GM18520 (cell line): Measurements from ENCODE around the gene CADPS.

Experiments
- ATAC-seq: cut with Tn5 transposase; IDR thresholded peaks from one replicate; pipeline ENCODE4 v1.9.1; 2021; ENCODE audit not compliant: unreplicated experiment

The CADPS gene

DNA sequence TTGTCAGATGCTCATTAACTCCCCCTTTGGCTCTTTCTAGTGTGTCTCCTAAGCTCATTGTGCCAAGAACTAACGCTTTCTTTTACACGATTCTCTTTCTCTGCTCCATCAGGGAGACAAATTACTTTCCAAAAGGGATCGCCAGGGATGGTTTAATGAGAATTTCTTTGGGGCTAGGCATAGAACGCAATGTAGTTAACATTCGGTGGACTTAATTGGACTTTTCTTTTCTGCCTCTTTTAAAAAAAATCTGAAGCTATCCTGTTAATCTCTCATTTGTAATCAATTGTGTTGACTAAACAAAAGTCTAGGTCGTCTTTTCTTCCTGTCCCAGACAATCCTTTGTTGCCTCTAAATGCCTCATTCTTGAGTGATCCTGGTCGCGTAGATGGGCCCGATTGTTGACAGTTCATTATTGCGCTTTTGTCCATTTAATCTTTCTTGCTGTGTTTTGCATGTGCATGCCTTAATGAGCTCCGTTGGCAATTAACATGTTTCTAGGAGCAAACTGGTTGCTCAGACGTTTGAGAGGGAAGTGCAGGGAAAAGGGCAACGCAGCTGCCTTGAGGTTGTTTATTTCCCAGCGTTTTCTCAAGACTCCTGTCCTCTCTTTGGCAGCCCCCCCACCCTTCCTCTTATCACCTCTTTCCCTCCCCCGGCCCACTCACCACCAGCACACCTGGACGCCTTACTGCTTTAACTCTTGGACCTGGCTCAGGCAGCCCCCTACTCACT lies 509.7 kb downstream of the CADPS start:
- ATAC-seq = no peak

DNA sequence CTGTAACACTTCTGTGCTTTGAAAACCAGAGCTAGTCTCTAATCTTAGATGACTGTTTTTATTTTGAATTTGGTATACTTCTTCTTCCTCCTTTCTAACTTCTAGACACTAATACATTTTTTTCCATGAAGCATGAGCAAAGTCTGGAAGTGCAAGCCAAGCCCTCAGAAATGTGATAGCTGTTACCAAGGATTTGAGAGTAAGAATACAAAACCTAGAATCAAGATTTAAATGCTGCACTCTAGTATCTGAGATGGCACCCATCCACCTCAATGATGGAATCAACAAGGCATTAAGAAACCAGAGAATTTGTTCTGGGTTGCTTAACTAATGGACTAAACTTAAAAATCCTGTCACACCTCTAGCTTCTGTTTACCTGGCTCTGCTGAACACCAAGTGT lies 511.0 kb downstream of the CADPS start:
- ATAC-seq = no peak

DNA sequence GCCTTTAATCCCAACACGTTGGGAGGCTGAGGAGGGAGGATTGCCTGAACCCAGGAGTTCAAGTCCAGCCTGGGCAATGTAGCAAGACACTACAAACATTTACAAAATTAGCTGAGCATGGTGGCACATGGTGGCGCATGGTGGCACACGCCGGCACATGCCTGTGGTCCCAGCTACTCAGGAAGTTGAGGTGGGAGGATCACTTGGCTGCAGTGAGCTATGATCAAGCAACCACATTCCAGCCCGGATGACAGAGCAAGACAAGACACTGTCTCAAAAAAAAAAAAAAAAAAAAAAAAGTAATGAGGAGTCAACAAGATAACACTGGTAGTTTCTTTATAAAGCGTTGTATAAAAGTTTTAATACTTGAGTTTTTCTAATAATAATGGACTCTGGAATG lies 511.9 kb downstream of the CADPS start:
- ATAC-seq = no peak

DNA sequence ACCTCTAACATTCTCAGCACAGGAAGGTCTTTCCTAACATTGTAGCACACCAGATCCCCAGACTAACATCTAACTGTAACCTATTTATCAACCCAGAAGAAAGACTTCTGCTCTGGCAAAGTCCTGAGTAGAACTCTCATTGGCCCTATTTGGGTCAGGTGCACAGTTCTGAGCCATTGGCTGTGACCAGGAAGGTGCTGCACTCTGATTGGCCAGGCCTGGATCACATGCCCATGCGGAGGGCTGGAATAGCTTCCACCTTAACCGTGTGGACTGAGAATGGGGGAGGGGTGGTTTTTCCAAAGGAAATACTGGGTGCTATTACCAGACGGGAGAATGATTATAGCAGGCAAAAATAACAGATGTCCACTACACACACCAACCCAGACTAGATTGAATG lies 513.4 kb downstream of the CADPS start:
- no peak for ATAC-seq

DNA sequence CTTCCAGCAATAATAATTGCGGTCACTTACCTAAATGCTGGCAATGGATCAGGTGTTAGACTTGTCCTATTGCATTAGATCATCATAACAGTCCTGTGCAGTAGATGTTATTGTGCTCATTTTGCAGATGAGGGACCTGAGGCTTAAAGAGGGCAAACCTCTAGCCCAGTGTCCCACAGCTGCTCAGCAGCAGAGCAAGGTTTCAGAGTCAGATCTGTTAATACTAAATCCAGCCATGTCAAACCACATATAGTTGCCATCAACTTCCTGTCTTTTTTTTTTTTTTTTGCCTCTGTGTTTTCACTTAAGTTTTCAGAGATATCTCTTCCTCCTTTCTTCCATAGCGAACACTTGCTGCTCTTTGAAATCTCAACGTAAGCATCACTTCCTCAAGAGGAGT lies 514.0 kb downstream of the CADPS start:
- ATAC-seq = peak; percentile 79

DNA sequence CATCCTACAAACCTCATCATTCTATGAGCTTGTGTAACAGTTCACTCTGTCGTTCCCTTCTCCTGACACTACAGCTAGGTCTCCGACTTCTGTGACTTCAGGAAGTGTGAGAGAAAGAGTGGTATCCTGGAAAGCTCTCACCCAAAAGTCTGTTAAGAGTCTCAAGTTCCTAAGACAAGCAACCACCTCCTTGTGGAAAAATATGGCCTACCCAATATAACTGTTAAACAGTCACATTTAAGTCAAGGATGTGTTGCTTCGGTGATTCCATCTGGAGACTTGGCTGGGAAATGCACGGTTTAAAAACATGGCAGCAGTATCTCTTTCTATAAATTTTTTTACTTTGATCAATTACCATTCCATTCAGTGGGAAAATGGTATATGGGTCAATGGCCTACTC lies 515.7 kb downstream of the CADPS start:
- no peak for ATAC-seq

DNA sequence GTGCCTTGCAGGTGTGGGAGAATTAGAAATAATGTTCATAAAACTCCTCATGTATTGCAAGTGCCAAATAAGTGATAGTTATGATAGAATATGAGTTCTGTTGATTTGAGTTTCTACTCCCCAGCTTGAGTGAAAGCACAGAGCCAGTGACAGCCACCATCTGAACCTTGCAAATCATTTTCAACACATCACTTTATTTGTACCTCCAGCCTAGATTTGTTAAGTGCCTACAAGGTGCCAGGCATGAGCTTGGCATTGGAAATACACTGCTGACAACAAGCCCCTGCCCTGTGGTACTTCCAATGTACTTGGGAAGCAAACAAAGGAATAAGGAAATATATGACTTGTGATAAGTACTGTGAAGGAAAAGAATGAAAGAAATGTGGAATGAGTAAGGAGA lies 518.9 kb downstream of the CADPS start:
- ATAC-seq = no peak

DNA sequence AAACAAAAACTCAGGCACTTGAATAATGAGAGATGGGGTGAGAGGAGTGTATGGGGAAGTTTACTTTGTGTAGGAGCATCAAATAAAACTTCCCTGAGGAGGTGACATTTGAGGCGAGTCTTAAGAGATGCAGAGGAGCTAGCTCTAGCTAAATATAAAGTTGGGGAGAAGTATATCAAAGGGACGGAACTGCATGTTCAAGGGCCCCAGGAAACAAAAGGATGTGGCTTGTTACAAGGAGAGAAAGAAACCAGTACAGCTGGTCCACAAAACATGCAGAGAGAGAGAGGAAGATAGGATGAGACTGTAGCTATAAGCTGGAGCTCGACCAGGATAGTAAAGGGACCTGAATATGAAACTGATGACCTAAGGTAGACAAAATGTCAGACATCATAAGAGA lies 519.5 kb downstream of the CADPS start:
- ATAC-seq = no peak
